GM23248 (cell line): ENCODE results near the gene C1QTNF9. TPM values are rescaled to one million over a fixed set of nuclear protein-coding genes. Genes with fewer than 3 reads are reported as not detected.

Experiments used
- DNase-seq: peaks from one replicate; pipeline ENCODE4 v3.0.0-alpha.2; 2015
- H2AFZ ChIP-seq: fragments of 200-600 bp; sonication (generic); 2 replicates; pipeline ENCODE4 v1.6.1; 2016; ENCODE audit warnings: antibody characterized with exemption
- H3F3A ChIP-seq: fragments of 200-600 bp; sonication (generic); 2 replicates; pipeline ENCODE4 v1.6.1; 2016; ENCODE audit warnings: mild to moderate bottlenecking, antibody characterized with exemption, mixed run types; ENCODE audit not compliant: insufficient read depth
- H3K27ac ChIP-seq: fragments of 200-600 bp; sonication (generic); 2 replicates; pipeline ENCODE4 v1.5.1; 2016; ENCODE audit warnings: mild to moderate bottlenecking
- H3K27me3 ChIP-seq: fragments of 200-600 bp; sonication (generic); replicated peaks from 2 replicates; pipeline ENCODE4 v1.6.1; 2016; ENCODE audit warnings: mild to moderate bottlenecking; ENCODE audit not compliant: insufficient read depth
- H3K36me3 ChIP-seq: fragments of 200-600 bp; sonication (generic); 2 replicates; pipeline ENCODE4 v1.6.1; 2016; ENCODE audit warnings: low read depth, mild to moderate bottlenecking
- H3K4me1 ChIP-seq: fragments of 200-600 bp; sonication (generic); 2 replicates; pipeline ENCODE4 v1.6.1; 2016; ENCODE audit warnings: mild to moderate bottlenecking; ENCODE audit not compliant: insufficient read depth
- H3K4me2 ChIP-seq: fragments of 200-600 bp; sonication (generic); one replicate; pipeline ENCODE4 v1.6.1; 2016; ENCODE audit warnings: mild to moderate bottlenecking; ENCODE audit not compliant: unreplicated experiment
- H3K4me3 ChIP-seq: fragments of 200-600 bp; sonication (generic); 2 replicates; pipeline ENCODE4 v1.5.1; 2016; ENCODE audit warnings: mild to moderate bottlenecking
- H3K79me2 ChIP-seq: fragments of 200-600 bp; sonication (generic); 2 replicates; pipeline ENCODE4 v1.6.1; 2016; ENCODE audit warnings: mild to moderate bottlenecking; ENCODE audit not compliant: insufficient read depth
- H3K9ac ChIP-seq: fragments of 200-600 bp; sonication (generic); 2 replicates; pipeline ENCODE4 v1.6.1; 2016; ENCODE audit warnings: mild to moderate bottlenecking
- H3K9me2 ChIP-seq: fragments of 200-600 bp; sonication (generic); 2 replicates; pipeline ENCODE4 v1.6.1; 2016; ENCODE audit warnings: mixed run types, mild to moderate bottlenecking, moderate library complexity; ENCODE audit not compliant: insufficient read depth
- H3K9me3 ChIP-seq: fragments of 200-600 bp; sonication (generic); one replicate; pipeline ENCODE4 v1.6.1; 2017; ENCODE audit warnings: low read depth
- H4K20me1 ChIP-seq: fragments of 200-600 bp; sonication (generic); 2 replicates; pipeline ENCODE4 v1.6.0; 2016; ENCODE audit not compliant: insufficient read depth
- EZH2 ChIP-seq: fragments of 200-600 bp; sonication (generic); IDR thresholded peaks from 2 replicates; pipeline ENCODE4 v1.6.1; 2018; ENCODE audit warnings: antibody characterized with exemption, mild to moderate bottlenecking; ENCODE audit not compliant: insufficient read depth, poor library complexity, severe bottlenecking
- EZH2phosphoT487 ChIP-seq: fragments of 200-600 bp; sonication (generic); IDR thresholded peaks from 2 replicates; pipeline ENCODE4 v1.6.1; 2018; ENCODE audit warnings: antibody characterized with exemption, moderate library complexity, mild to moderate bottlenecking, low read depth; ENCODE audit not compliant: insufficient read depth
- WGBS, 2 experiments: methylation state at CpG; one replicate each; pipeline ENCODE4 v1.1.6; 2015 to 2017; ENCODE audit warnings: low lambda C conversion rate in 2 of 2, low coverage in 1 of 2; ENCODE audit errors: missing lambda C conversion rate in 2 of 2; 5-methylcytosine and 5-hydroxymethylcytosine counted together
- in situ Hi-C: fragments of 300-500 bp; cut with MboI; formaldehyde crosslinking; loops from 2 replicates; pipeline ENCODE4 v1.15.0; 2020
- polyA plus RNA-seq: library from polyadenylated mRNA; unstranded; fragments of >200 nt; fragmentation: Nextera tagmentation; extraction: Ambion mirVana; gene quantifications from 2 replicates; pipeline ENCODE4 v1.2.1, GENCODE V29; 2016
- total RNA-seq: library from RNA; depleted of rRNA; stranded (reverse); fragments of >200 nt; shearing (Covaris generic); gene quantifications from 2 replicates; pipeline ENCODE4 v1.2.3, GENCODE V29; 2014

Gene C1QTNF9
- total and polyA plus RNA-seq, 2 experiments from 2014 or later = 0.10 TPM; not detected in 1

- Histone ChIP-seq H3K27ac (no peak overlapping the region), H3K4me2 (no peak overlapping the region), H3K79me2 (no peaks in the 10 kb centered on the region), H3K36me3 (peaks cover 6% of the 10 kb centered on the region; the same call in 1 of the 2 replicates), H4K20me1 (no peaks in the 10 kb centered on the region), H3K4me3 (no peak overlapping the region), H3K9ac (no peak overlapping the region), H3K4me1 (no peaks in the 10 kb centered on the region), H2AFZ (no peak overlapping the region), H3K9me2 (no peaks in the 10 kb centered on the region), H3K27me3 (no peaks in the 10 kb centered on the region), H3K9me3 (no peaks in the 10 kb centered on the region), H3F3A (no peaks in the 10 kb centered on the region)
- TF ChIP-seq EZH2 (no peak), EZH2phosphoT487 (no peak)
- in situ Hi-C loops = no loop called here
- DNase-seq = no peak
- WGBS, 2 experiments = 98 to 99% methylated on average over 5 of the region's 5 CpGs
Observed at GRCh38 chr13:24288870-24289269, 20.5 kb upstream of the C1QTNF9 start.

DNA sequence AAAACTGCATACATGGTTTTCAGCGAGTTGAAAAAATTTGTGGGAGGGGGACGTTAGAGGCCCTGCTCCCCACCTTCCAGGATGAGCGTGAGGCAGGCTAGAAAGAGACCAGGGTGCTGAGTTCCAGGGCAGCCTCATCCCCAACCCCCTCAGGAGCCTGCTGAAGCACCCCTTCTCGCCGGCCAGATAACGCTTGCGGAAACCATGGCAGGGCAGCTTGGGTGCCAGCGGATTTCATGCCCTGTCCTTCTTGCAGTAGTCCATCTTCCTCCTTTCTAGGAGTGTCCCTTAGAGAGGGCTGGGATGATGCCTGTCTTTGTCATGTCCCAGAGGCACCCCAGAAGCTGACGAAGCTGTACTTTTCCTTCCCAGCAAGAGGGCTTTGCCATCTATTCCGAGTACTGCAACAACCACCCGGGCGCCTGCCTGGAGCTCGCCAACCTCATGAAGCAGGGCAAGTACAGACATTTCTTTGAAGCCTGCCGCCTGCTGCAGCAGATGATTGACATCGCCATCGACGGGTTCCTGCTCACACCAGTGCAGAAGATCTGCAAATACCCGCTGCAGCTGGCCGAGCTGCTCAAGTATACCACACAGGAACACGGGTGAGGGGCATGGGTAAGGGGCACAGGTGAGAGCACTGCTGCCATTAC lies 19.0 kb upstream of the C1QTNF9 start:
- H3K36me3 ChIP-seq = peaks cover 6% of the 10 kb centered on the region; the same call in 1 of the 2 replicates
- TF ChIP-seq EZH2phosphoT487 = no peak
- TF ChIP-seq EZH2 = no peak
- no peak overlapping the region for H3K4me2 ChIP-seq
- no peaks in the 10 kb centered on the region for H3K9me3 ChIP-seq
- no peaks in the 10 kb centered on the region for H4K20me1 ChIP-seq
- H3K79me2 ChIP-seq = no peaks in the 10 kb centered on the region
- no peak overlapping the region for H2AFZ ChIP-seq
- 96 to 98% methylated on average over 20 of the region's 20 CpGs for WGBS, 2 experiments
- no peak overlapping the region for H3K27ac ChIP-seq
- H3K9ac ChIP-seq = no peak overlapping the region
- no peaks in the 10 kb centered on the region for H3K4me1 ChIP-seq
- in situ Hi-C loops = no loop called here
- no peak for DNase-seq
- no peaks in the 10 kb centered on the region for H3F3A ChIP-seq
- no peaks in the 10 kb centered on the region for H3K9me2 ChIP-seq
- H3K4me3 ChIP-seq = no peak overlapping the region
- no peaks in the 10 kb centered on the region for H3K27me3 ChIP-seq

- DNase-seq = no peak
- in situ Hi-C loops = no loop called here
- 89% methylated on average over 6 of the region's 6 CpGs for WGBS, 2 experiments
- H2AFZ ChIP-seq = no peak overlapping the region
- H3K79me2 ChIP-seq = no peaks in the 10 kb centered on the region
- H3K9me3 ChIP-seq = no peaks in the 10 kb centered on the region
- H3K9ac ChIP-seq = no peak overlapping the region
- H3K4me3 ChIP-seq = no peak overlapping the region
- no peak overlapping the region for H3K4me2 ChIP-seq
- H3F3A ChIP-seq = no peaks in the 10 kb centered on the region
- no peaks in the 10 kb centered on the region for H3K27me3 ChIP-seq
- H3K27ac ChIP-seq = no peak overlapping the region
- no peaks in the 10 kb centered on the region for H3K4me1 ChIP-seq
- no peaks in the 10 kb centered on the region for H3K9me2 ChIP-seq
- no peaks in the 10 kb centered on the region for H4K20me1 ChIP-seq
- peaks cover 6% of the 10 kb centered on the region; the same call in 1 of the 2 replicates for H3K36me3 ChIP-seq
- no peak for TF ChIP-seq EZH2
Observed at GRCh38 chr13:24292481-24292880, 16.9 kb upstream of the C1QTNF9 start.

DNA sequence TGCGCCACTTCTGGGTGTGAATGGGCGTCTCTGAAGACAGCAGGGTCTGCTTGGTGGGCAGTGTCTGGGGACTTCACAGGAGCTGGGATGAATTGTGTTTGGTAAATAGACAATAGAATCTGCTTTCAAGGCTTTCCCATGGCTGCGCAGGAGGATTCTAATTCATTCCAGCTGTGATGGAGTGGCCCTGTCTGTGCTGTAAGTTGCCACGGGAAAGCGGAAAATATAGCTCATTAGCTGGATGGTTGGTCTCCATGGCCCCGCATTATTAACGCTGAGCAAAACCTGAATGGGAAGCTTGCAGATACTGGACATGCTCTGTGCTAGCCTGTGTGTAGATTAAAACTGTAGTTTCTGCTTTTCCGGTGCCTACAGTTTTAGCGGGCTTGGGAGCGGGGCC lies 15.6 kb upstream of the C1QTNF9 start:
- Histone ChIP-seq H3K27ac (no peak overlapping the region), H3K4me2 (no peak overlapping the region), H3K9ac (no peak overlapping the region), H3K9me3 (no peaks in the 10 kb centered on the region), H2AFZ (no peak overlapping the region), H3K79me2 (no peaks in the 10 kb centered on the region), H3K4me3 (no peak overlapping the region), H3K4me1 (no peaks in the 10 kb centered on the region), H4K20me1 (no peaks in the 10 kb centered on the region), H3K9me2 (no peaks in the 10 kb centered on the region), H3F3A (no peaks in the 10 kb centered on the region), H3K27me3 (no peaks in the 10 kb centered on the region), H3K36me3 (peaks cover 5% of the 10 kb centered on the region; the same call in 1 of the 2 replicates)
- 80 to 84% methylated on average over 10 of the region's 10 CpGs for WGBS, 2 experiments
- TF ChIP-seq EZH2 (no peak), EZH2phosphoT487 (no peak)
- no peak for DNase-seq
- in situ Hi-C loops = no loop called here
